Measurements from ENCODE around the gene SNRNP40.

The SNRNP40 gene

GRCh38 chr1:31228986-31229385, 67.6 kb downstream of the SNRNP40 start:
- DNase-seq, result no peak

- no peak for DNase-seq
These were observed 68.6 kb downstream of the SNRNP40 start for GRCh38 chr1:31227891-31228568.

- DNase-seq, result no peak
These were observed 72.5 kb downstream of the SNRNP40 start for GRCh38 chr1:31224068-31224467.

GRCh38 chr1:31222176-31222575, 74.4 kb downstream of the SNRNP40 start:
- DNase-seq, result no peak

GRCh38 chr1:31221072-31221471, 75.5 kb downstream of the SNRNP40 start:
- DNase-seq, result no peak

GRCh38 chr1:31219489-31219888, 77.1 kb downstream of the SNRNP40 start:
- DNase-seq, result no peak

GRCh38 chr1:31218705-31219104, 77.9 kb downstream of the SNRNP40 start:
- DNase-seq, result no peak

GRCh38 chr1:31216016-31216415, 80.6 kb downstream of the SNRNP40 start:
- DNase-seq, result no peak

- DNase-seq, result no peak
These were observed 81.5 kb downstream of the SNRNP40 start for GRCh38 chr1:31215065-31215570.

GRCh38 chr1:31214316-31215064, 82.1 kb downstream of the SNRNP40 start:
- DNase-seq, result no peak
